Measurements from ENCODE around the gene CNOT6.
A peak's percentile ranks its signal among the peaks of the same experiment; 100 is the strongest.
"Not testable (repeated sequence)": the region's sequence is repeated elsewhere in the genome, so short reads cannot be mapped to it uniquely, and the experiment has no call there.

The CNOT6 gene

GRCh38 chr5:180519098-180519497 is 24.9 kb downstream of the CNOT6 start:
- Histone ChIP-seq H3K36me3 (ENCODE audit: control insufficient read depth in 2 of 2, insufficient read depth in 2 of 2, low read length in 2 of 2) (no peaks in the 10 kb centered on the region), H3K27me3 (ENCODE audit: control insufficient read depth in 1 of 2, insufficient read depth in 2 of 2, low read length in 2 of 2) (no peaks in the 10 kb centered on the region)

GRCh38 chr5:180521101-180521500 is 26.9 kb downstream of the CNOT6 start:
- Histone ChIP-seq H3K9ac (ENCODE audit: low read length in 2 of 2) (no peak overlapping the region), H3K9me3 (ENCODE audit: control insufficient read depth in 2 of 2, low read length in 2 of 2) (no peaks in the 10 kb centered on the region), H3K27me3 (ENCODE audit: control insufficient read depth in 1 of 2, insufficient read depth in 2 of 2, low read length in 2 of 2) (no peaks in the 10 kb centered on the region), H3K27ac (ENCODE audit: low read length) (no peak overlapping the region), H3K4me3 (ENCODE audit: low read length in 2 of 2) (no peak overlapping the region), H3K4me1 (ENCODE audit: control insufficient read depth, insufficient read depth, low read length) (peaks cover 9% of the 10 kb centered on the region), H3K36me3 (ENCODE audit: control insufficient read depth in 2 of 2, insufficient read depth in 2 of 2, low read length in 2 of 2) (no peaks in the 10 kb centered on the region)

More at GRCh38 chr5:180519098-180519497, 24.9 kb downstream of the CNOT6 start:
- Histone ChIP-seq H3K9me3 (ENCODE audit: control insufficient read depth in 2 of 2, low read length in 2 of 2) (no peaks in the 10 kb centered on the region), H3K27ac (ENCODE audit: low read length) (no peak overlapping the region), H3K9ac (ENCODE audit: low read length in 2 of 2) (no peak overlapping the region), H3K4me3 (ENCODE audit: low read length in 2 of 2) (no peak overlapping the region), H3K4me1 (ENCODE audit: control insufficient read depth, insufficient read depth, low read length) (peaks cover 9% of the 10 kb centered on the region)

- H3K27ac ChIP-seq (ENCODE audit: low read length), result no peak overlapping the region
- H3K4me3 ChIP-seq (ENCODE audit: low read length in 2 of 2), result no peak overlapping the region
- H3K4me1 ChIP-seq (ENCODE audit: control insufficient read depth, insufficient read depth, low read length), result peaks cover 9% of the 10 kb centered on the region
- H3K9me3 ChIP-seq (ENCODE audit: control insufficient read depth in 2 of 2, low read length in 2 of 2), result no peaks in the 10 kb centered on the region
- no peak overlapping the region for H3K9ac ChIP-seq (ENCODE audit: low read length in 2 of 2)
- no peaks in the 10 kb centered on the region for H3K27me3 ChIP-seq (ENCODE audit: control insufficient read depth in 1 of 2, insufficient read depth in 2 of 2, low read length in 2 of 2)
- H3K36me3 ChIP-seq (ENCODE audit: control insufficient read depth in 2 of 2, insufficient read depth in 2 of 2, low read length in 2 of 2), result no peaks in the 10 kb centered on the region
Observed at GRCh38 chr5:180521591-180521990, 27.4 kb downstream of the CNOT6 start.

GRCh38 chr5:180522330-180522729 is 28.2 kb downstream of the CNOT6 start:
- Histone ChIP-seq H3K36me3 (ENCODE audit: control insufficient read depth in 2 of 2, insufficient read depth in 2 of 2, low read length in 2 of 2) (no peaks in the 10 kb centered on the region), H3K4me3 (ENCODE audit: low read length in 2 of 2) (no peak overlapping the region), H3K4me1 (ENCODE audit: control insufficient read depth, insufficient read depth, low read length) (peaks cover 9% of the 10 kb centered on the region), H3K9ac (ENCODE audit: low read length in 2 of 2) (no peak overlapping the region), H3K9me3 (ENCODE audit: control insufficient read depth in 2 of 2, low read length in 2 of 2) (no peaks in the 10 kb centered on the region), H3K27ac (ENCODE audit: low read length) (no peak overlapping the region), H3K27me3 (ENCODE audit: control insufficient read depth in 1 of 2, insufficient read depth in 2 of 2, low read length in 2 of 2) (no peaks in the 10 kb centered on the region)

- no peak overlapping the region for H3K27ac ChIP-seq (ENCODE audit: low read length)
- H3K4me1 ChIP-seq (ENCODE audit: control insufficient read depth, insufficient read depth, low read length), result peaks cover 9% of the 10 kb centered on the region
- H3K4me3 ChIP-seq (ENCODE audit: low read length in 2 of 2), result peak overlapping the region in 1 of 2 donors; percentile 3
- no peaks in the 10 kb centered on the region for H3K9me3 ChIP-seq (ENCODE audit: control insufficient read depth in 2 of 2, low read length in 2 of 2)
- peaks cover 0 to 2% of the 10 kb centered on the region in 2 donors for H3K36me3 ChIP-seq (ENCODE audit: control insufficient read depth in 2 of 2, insufficient read depth in 2 of 2, low read length in 2 of 2)
- H3K27me3 ChIP-seq (ENCODE audit: control insufficient read depth in 1 of 2, insufficient read depth in 2 of 2, low read length in 2 of 2), result no peaks in the 10 kb centered on the region
- no peak overlapping the region for H3K9ac ChIP-seq (ENCODE audit: low read length in 2 of 2)
Observed at GRCh38 chr5:180523629-180524466, 29.7 kb downstream of the CNOT6 start.

GRCh38 chr5:180525399-180525798 is 31.2 kb downstream of the CNOT6 start:
- peaks cover 9% of the 10 kb centered on the region for H3K4me1 ChIP-seq (ENCODE audit: control insufficient read depth, insufficient read depth, low read length)
- H3K27ac ChIP-seq (ENCODE audit: low read length), result no peak overlapping the region
- H3K36me3 ChIP-seq (ENCODE audit: control insufficient read depth in 2 of 2, insufficient read depth in 2 of 2, low read length in 2 of 2), result peaks cover 4 to 5% of the 10 kb centered on the region in 2 donors
- H3K9me3 ChIP-seq (ENCODE audit: control insufficient read depth in 2 of 2, low read length in 2 of 2), result no peaks in the 10 kb centered on the region
- H3K4me3 ChIP-seq (ENCODE audit: low read length in 2 of 2), result no peak overlapping the region
- no peaks in the 10 kb centered on the region for H3K27me3 ChIP-seq (ENCODE audit: control insufficient read depth in 1 of 2, insufficient read depth in 2 of 2, low read length in 2 of 2)
- H3K9ac ChIP-seq (ENCODE audit: low read length in 2 of 2), result no peak overlapping the region

GRCh38 chr5:180526269-180526668 is 32.1 kb downstream of the CNOT6 start:
- no peak overlapping the region for H3K9ac ChIP-seq (ENCODE audit: low read length in 2 of 2)
- no peaks in the 10 kb centered on the region for H3K9me3 ChIP-seq (ENCODE audit: control insufficient read depth in 2 of 2, low read length in 2 of 2)
- peaks cover 4 to 5% of the 10 kb centered on the region in 2 donors for H3K36me3 ChIP-seq (ENCODE audit: control insufficient read depth in 2 of 2, insufficient read depth in 2 of 2, low read length in 2 of 2)
- no peak overlapping the region for H3K27ac ChIP-seq (ENCODE audit: low read length)
- H3K4me1 ChIP-seq (ENCODE audit: control insufficient read depth, insufficient read depth, low read length), result peaks cover 9% of the 10 kb centered on the region
- H3K4me3 ChIP-seq (ENCODE audit: low read length in 2 of 2), result no peak overlapping the region
- no peaks in the 10 kb centered on the region for H3K27me3 ChIP-seq (ENCODE audit: control insufficient read depth in 1 of 2, insufficient read depth in 2 of 2, low read length in 2 of 2)

- H3K4me3 ChIP-seq (ENCODE audit: low read length in 2 of 2), result no peak overlapping the region
- no peak overlapping the region for H3K9ac ChIP-seq (ENCODE audit: low read length in 2 of 2)
- H3K36me3 ChIP-seq (ENCODE audit: control insufficient read depth in 2 of 2, insufficient read depth in 2 of 2, low read length in 2 of 2), result peaks cover 8 to 10% of the 10 kb centered on the region in 2 donors
Observed at GRCh38 chr5:180527659-180528058, 33.5 kb downstream of the CNOT6 start.

GRCh38 chr5:180531036-180531585 is 36.9 kb downstream of the CNOT6 start:
- H3K9me3 ChIP-seq (ENCODE audit: control insufficient read depth in 2 of 2, low read length in 2 of 2); H3K27ac ChIP-seq (ENCODE audit: low read length); H3K9ac ChIP-seq (ENCODE audit: low read length in 2 of 2); H3K4me3 ChIP-seq (ENCODE audit: low read length in 2 of 2); H3K27me3 ChIP-seq (ENCODE audit: control insufficient read depth in 1 of 2, insufficient read depth in 2 of 2, low read length in 2 of 2); H3K4me1 ChIP-seq (ENCODE audit: control insufficient read depth, insufficient read depth, low read length): not testable (repeated sequence)
- H3K36me3 ChIP-seq (ENCODE audit: control insufficient read depth in 2 of 2, insufficient read depth in 2 of 2, low read length in 2 of 2), result peaks cover 8 to 14% of the 10 kb centered on the region in 2 donors

More at GRCh38 chr5:180527659-180528058, 33.5 kb downstream of the CNOT6 start:
- H3K27ac ChIP-seq (ENCODE audit: low read length), result no peak overlapping the region
- no peaks in the 10 kb centered on the region for H3K27me3 ChIP-seq (ENCODE audit: control insufficient read depth in 1 of 2, insufficient read depth in 2 of 2, low read length in 2 of 2)
- peaks cover 3% of the 10 kb centered on the region for H3K4me1 ChIP-seq (ENCODE audit: control insufficient read depth, insufficient read depth, low read length)
- H3K9me3 ChIP-seq (ENCODE audit: control insufficient read depth in 2 of 2, low read length in 2 of 2), result no peaks in the 10 kb centered on the region

GRCh38 chr5:180532268-180532667 is 38.1 kb downstream of the CNOT6 start:
- no peaks in the 10 kb centered on the region for H3K4me1 ChIP-seq (ENCODE audit: control insufficient read depth, insufficient read depth, low read length)
- H3K27ac ChIP-seq (ENCODE audit: low read length), result no peak overlapping the region
- H3K9me3 ChIP-seq (ENCODE audit: control insufficient read depth in 2 of 2, low read length in 2 of 2), result no peaks in the 10 kb centered on the region
- H3K27me3 ChIP-seq (ENCODE audit: control insufficient read depth in 1 of 2, insufficient read depth in 2 of 2, low read length in 2 of 2), result no peaks in the 10 kb centered on the region
- peaks cover 8 to 16% of the 10 kb centered on the region in 2 donors for H3K36me3 ChIP-seq (ENCODE audit: control insufficient read depth in 2 of 2, insufficient read depth in 2 of 2, low read length in 2 of 2)
- no peak overlapping the region for H3K9ac ChIP-seq (ENCODE audit: low read length in 2 of 2)
- H3K4me3 ChIP-seq (ENCODE audit: low read length in 2 of 2), result no peak overlapping the region

- H3K9ac ChIP-seq (ENCODE audit: low read length in 2 of 2), result no peak overlapping the region
- H3K4me3 ChIP-seq (ENCODE audit: low read length in 2 of 2), result no peak overlapping the region
- peaks cover 8 to 14% of the 10 kb centered on the region in 2 donors for H3K36me3 ChIP-seq (ENCODE audit: control insufficient read depth in 2 of 2, insufficient read depth in 2 of 2, low read length in 2 of 2)
- H3K27ac ChIP-seq (ENCODE audit: low read length), result no peak overlapping the region
- H3K9me3 ChIP-seq (ENCODE audit: control insufficient read depth in 2 of 2, low read length in 2 of 2), result no peaks in the 10 kb centered on the region
- H3K27me3 ChIP-seq (ENCODE audit: control insufficient read depth in 1 of 2, insufficient read depth in 2 of 2, low read length in 2 of 2), result no peaks in the 10 kb centered on the region
- H3K4me1 ChIP-seq (ENCODE audit: control insufficient read depth, insufficient read depth, low read length), result no peaks in the 10 kb centered on the region
Observed at GRCh38 chr5:180533845-180534244, 39.7 kb downstream of the CNOT6 start.
